Stimulated activated CD8-positive, alpha-beta memory T cell treated with anti-CD3 and anti-CD28 coated beads, Interleukin-12 subunit alpha, Interleukin-12 subunit beta, amount 100 ng/mL, for 24 hours (primary cell): ENCODE measurements around the gene SYCP2L.

Experiments used
- DNase-seq: peaks from one replicate; pipeline ENCODE4 v3.0.0-alpha.2; 2020; ENCODE audit errors: extremely low read depth

The SYCP2L gene

DNA sequence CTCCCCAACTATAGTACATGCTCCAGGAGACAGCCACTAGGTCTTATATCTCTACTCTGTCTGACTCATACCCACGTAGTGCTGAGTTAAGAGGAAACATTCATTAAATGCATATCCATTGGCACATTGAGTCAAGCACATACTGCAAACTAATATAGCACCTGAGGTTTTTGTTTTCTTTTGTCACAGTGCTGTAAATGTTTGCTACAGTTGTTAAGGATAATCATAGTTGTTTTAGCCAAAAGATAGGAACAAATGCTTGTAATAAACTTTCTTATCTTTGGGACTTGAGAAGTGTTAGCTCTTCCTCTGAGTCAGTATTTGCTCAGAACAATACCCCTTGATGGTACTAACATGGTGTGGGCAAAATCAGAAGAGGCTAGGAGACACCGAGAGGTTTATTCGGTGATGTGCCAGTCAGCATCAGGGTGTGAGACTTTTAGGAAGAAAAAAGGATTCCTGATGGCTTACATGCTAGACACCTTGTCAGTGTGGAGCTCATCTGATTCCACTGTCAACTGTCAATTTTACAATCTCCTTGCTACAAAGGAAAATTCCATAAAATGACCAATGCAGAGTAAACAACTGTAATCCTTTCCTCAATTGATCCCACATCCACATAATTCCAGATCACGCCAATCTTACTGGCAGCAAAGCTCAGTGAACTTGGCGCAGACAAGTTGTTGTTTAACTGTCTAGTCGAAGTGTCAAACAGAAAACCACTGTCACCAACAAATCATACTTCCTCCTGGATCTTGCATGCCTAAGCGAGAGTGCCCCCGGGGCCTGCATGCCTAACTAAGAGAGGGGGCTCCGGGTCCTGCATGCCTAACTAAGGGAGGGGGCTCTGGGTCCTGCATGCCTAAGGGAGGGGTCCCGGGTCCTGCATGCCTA is 121.1 kb downstream of the SYCP2L start:
- no peak for DNase-seq

DNA sequence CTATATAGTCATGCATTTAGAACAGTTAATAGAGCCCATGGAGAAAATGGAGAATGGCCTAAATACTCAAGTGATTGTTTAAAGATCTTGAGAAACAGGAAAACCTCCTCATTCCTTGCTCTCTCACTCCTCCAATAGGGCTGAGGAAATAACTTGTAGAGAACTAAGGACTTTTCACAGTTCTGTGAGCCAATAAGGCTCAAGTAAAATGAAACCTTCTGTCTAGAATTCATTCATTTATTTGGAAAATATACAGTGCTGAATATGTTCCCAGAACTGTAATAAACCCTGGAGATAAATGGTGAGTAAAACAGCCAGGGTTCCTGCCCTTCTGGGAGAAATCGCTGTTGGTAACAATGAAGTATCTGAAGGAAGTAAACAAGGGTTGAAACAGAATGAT is 122.0 kb downstream of the SYCP2L start:
- no peak for DNase-seq

DNA sequence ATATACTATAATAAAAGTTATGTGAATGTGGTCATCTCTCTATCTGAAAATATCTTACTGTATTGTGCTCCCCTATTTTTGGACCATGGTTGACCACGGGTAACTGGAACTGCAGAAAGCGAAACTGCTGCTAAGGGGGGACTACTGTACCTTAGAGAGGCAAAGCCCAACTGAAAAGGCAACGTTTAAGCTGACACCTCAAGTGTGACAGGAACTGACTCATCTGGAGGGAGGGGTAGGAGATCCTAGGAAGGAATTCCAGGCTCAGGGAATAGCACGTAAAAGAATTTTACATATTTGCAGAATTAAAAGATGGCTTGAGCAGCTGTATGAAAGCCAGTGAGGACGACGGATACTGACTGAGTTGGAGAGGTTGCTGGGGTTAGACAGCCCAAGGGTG is 122.5 kb downstream of the SYCP2L start:
- no peak for DNase-seq

DNA sequence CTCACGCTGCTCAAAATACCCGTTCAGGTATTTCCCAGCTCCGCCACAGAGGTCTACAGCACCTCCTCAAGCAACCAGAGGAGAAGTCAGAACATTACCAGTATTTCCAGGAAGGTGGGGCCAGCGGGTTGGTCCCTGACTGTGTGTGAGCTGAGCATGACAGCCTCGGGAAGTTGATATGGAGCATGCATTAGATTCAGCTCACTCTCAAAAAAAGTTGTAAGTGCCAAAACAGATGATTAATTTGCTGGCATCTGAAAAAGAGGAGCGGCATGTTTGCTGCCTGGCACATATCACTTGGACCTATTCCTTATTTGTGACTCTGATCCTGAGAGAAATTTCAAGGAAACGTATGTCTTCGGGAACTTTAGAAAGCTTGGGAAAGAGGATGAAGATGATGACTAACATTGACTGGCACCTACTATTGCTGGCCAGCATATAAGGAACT is 125.0 kb downstream of the SYCP2L start:
- DNase-seq: no peak

DNA sequence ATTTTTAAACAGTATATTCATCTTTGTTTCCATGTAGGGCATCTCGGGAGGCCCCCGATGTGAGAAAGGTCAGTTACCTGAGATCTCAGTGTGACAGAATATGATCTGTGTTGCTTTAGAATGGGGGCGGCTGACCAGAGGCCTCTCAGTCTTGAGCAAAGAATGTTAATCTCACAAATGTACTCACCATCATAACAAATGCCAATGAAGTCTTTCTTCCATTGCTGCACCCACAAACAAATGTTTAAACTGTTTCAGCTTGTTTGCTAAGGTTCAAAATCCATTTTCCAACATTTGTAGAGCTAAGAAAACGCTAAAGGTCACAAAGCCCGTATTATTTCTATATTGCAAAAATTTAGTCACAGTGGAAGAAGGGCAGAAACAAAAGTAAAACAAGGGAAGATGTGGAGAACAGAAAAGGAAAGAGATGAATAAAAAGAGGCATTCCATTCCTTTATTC is 125.5 kb downstream of the SYCP2L start:
- no peak for DNase-seq

DNA sequence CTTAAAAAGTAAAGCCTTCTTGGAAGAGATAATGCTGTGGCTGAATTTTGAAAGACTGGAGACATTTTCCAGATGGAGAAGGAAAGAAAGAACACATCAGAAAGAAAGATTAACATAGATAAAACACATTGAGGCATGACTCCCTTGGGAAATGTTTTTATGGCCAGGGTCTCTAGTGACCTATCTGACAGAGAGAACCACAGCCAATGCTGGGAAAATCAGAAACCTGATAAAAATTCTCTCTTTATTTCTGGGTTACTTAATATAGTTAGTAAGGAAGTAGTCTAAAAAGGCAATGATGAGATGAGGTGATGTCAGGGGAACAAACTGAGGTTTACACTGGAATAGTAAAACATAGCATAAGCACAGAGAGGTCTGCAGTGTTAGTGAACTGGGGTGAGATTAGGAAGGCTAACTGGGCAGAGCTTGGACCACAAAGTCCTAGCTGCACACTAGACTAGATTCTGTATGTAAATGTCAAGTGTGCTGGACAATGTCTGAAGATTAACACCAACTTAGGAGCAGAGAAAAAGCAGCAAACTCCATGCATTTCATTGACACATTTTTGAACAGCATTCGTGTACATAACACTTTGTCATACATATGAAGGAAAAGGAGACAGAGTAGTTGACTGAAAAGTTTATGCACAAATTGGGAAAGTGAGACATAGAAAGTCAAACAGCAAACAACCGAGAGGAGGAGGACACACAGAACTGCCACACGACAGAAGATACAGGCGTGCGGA is 126.3 kb downstream of the SYCP2L start:
- DNase-seq: no peak

DNA sequence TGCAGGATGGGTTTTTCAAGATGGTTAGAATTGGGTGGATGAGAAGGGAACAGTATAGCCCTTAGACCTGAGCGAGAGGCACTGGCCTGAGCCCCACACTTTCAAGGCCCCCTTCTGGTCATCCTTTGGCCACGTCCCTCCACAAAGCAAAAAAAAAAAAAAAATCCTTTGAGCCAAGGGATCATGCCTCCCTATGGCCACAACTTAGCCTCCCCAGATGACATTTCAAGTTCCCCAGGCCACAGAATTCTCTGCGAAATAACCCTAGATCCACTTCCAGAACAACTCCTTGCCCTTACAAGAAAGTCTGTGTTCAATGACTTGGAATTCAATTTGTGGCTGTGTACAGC is 126.8 kb downstream of the SYCP2L start:
- DNase-seq: no peak

DNA sequence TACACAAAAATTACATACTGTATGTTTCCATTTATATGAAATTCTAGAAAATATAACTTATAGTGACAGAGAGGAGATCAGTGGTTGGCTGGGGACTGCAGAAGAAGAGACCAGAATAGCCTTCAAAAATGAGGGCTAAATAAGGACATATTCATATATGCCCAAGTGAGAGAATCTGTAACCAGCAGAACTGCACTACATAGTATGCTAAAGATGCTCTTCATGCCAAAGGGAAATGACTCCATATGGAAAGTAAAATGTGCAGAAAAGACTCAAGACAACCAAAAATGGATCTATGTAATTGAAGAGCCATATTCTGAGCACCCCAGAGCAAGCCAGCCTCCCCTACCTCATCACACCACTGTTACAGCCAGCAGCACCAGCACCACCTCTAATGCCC is 128.2 kb downstream of the SYCP2L start:
- no peak for DNase-seq

DNA sequence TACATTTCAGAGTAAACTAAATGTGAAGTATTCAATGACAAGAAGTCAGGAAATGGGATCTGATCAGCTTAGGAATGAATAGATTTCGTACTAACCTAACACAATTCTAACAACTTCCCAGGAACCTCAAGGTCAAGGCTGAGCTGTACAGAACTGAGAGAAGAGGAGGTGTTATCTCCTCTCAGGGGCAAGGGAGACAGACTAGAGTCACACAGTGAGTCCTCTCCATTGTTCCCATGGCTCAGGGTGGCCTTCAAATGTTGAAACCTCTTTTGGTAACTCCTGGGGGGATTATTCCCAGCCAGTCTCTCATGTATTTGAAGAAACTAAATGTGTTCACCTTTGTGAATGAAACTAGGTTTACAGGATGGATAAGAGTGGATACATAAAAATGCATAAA is 129.6 kb downstream of the SYCP2L start:
- no peak for DNase-seq

DNA sequence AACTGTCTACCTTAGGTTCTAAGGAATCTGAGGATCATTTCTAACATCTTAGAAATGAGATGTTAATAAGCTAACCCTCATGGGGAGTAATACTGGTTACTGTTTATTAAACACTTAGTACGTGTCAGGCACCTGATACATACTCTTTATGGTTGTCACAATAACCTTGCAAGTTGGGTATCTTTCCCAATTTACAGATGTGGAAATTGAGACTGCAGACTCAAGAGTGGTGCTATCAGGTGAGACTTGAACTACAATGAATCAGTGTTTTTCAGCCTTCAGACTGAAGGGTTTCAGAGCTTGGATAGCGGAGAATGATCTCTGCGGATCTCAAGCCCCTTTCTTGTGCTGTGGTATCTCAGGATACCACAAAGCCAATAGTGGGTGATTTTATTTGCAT is 130.2 kb downstream of the SYCP2L start:
- DNase-seq: no peak

DNA sequence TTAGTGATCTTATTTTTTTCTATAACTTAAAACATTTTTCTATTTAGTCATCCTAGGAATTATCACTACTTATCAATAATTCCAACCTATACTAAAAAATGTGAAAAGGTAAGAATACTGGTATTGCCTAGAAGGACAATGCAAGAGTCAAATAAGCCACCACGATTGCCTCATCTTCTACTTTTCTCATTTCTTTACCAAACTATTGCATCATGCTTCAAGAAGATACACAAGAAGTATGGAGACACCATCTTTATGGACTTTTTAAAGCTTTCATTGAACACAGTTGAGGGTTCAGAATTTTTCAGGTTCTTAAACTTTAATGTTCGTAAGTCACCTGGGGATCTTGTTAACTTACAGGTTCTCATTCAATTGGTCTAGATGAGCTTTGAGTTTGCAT is 131.4 kb downstream of the SYCP2L start:
- DNase-seq: no peak

DNA sequence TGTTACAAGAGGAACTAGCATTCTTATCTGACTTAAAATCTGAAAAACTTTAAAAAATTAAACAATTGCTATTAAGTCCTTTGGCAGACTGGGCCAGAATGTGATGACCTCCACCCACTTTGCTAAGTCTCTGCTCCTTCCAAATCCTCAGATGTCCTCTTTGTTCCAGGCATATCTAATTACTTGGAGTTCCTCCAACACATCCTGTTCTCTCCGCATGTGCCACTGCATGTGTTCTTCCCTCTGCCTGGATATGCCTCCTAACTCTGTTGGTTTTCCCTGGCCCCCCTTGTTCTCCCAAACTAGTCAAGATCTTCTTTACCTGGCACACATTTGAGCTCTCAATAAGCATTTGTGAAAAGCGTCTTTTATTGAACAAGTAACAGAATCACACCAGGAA is 134.2 kb downstream of the SYCP2L start:
- DNase-seq: no peak

DNA sequence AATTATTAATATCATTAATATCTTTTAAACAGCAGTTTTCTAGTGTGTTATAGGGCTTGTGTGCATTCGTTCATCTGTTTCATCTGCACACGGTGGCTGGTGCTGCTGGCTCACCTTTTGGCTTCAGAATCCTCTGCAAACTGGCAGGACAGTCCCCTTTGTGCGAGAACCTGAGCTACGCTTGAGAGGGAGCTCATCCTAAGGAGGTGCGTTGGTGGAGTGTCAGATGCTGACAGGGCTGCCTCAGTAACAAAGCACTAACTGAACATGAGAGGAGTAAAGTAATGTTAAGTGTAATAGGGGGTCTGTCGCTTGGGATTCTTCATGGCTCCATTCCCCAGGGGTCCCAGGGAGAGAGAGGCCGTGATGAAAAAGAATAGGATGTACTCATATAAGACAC is 134.9 kb downstream of the SYCP2L start:
- no peak for DNase-seq

DNA sequence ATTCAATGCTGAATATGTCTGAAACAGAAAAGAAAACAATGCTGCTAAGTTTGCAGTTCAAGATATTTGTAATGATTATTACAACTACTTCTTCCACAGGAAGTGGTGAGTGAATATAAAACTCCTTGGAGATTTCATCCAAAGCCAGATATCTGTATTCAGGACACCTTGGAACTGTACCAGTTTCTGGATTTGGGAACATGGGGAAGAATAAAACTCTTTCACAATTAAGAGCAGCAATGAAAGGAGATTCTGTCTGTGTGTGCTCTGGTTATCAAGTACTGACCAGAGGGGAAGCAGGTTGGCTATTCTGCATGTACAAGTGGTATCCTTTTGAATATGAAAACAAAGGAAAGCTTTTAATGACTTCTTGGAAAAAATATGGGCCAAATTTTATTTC is 136.2 kb downstream of the SYCP2L start:
- DNase-seq: no peak
